ENCODE measurements around the gene COBL.

GRCh38 chr7:51190969-51191368 lies 125.6 kb downstream of the COBL start:
- no peak for TF ChIP-seq CTCF (conservative IDR thresholded peaks at IDR 0.05; ENCODE audit: low read length)
- TF ChIP-seq EZH2phosphoT487 (IDR thresholded peaks at IDR 0.05; ENCODE audit: borderline replicate concordance): no peak

Data from Loucy (cell line).